Prostate gland (tissue), 2 donors: Measurements from ENCODE around the gene SEC31B.

Experiments
- CTCF ChIP-seq, 4 experiments: fragments of 200-600 bp in 2 of 4; fragments of 450-650 bp in 2 of 4; sonication (generic) in 2 of 4; IDR thresholded peaks; 1 replicate in 3 of 4; 2 replicates in 1 of 4; pipeline ENCODE4 v1.5.1; 2016 to 2019; ENCODE audit warnings: antibody characterized with exemption in 4 of 4, mild to moderate bottlenecking in 2 of 4, moderate library complexity in 2 of 4
- POLR2A ChIP-seq: fragments of 450-650 bp; IDR thresholded peaks from one replicate; pipeline ENCODE4 v1.6.1; 2016; ENCODE audit warnings: antibody characterized with exemption, mild to moderate bottlenecking

GRCh38 chr10:100522107-100522801 is 2.6 kb upstream of the SEC31B start:
- no peak for TF ChIP-seq CTCF (IDR thresholded peaks at IDR 0.05)
- no peak for TF ChIP-seq POLR2A
